ENCODE measurements around the gene RPRML. TPM values are rescaled to one million over a fixed set of nuclear protein-coding genes. Genes with fewer than 3 reads are reported as not detected.

Gene RPRML
- total RNA-seq, 1 donor from 2014 or later: not detected

DNA sequence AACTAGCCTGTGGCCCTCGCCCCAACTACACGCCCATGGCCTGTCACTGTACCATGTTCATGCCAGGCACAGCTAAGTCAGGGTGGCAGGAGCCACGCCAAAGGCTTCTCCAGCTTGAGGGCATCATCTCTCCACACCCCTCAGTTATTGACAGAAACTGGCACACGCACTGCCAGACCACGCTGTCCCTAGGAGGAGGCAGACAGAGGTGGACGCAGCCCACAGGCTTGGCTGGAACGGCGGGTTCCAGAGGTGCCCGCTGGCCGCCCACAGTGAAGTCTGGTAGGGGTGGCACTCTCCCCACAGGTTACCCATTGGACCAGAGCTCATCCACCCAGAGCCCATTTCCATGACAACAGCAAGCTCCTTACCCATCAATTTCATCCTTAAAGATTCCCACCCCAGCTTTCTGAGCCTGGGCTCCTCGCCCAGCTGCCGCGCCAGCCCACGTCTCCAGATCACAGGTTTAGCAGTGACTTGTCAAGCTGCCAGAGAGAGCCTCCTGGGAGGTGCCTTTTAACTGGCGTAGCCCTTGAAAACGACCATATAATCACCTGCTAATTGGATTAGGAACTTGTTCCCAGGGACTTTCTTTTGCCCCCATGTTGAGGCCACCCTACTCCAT lies 27.9 kb downstream of the RPRML start:
- no peaks in the 10 kb centered on the region for H3K9me3 Mint-ChIP-seq
- no peak for ATAC-seq (ENCODE audit: low read depth)
- H3K27ac Mint-ChIP-seq: no peak overlapping the region
- peaks cover 15% of the 10 kb centered on the region for H3K36me3 Mint-ChIP-seq (ENCODE audit: low read depth)
- DNase-seq: no peak
- no peaks in the 10 kb centered on the region for H3K27me3 Mint-ChIP-seq
- no peak overlapping the region for H3K4me3 Mint-ChIP-seq
- CTCF ChIA-PET: no interaction called here
- intact Hi-C loops (cut with micrococcal nuclease): no loop called here
- no peaks in the 10 kb centered on the region for H3K4me1 Mint-ChIP-seq
- POLR2A ChIA-PET: no interaction called here
- TF ChIP-seq, protein P1, sequence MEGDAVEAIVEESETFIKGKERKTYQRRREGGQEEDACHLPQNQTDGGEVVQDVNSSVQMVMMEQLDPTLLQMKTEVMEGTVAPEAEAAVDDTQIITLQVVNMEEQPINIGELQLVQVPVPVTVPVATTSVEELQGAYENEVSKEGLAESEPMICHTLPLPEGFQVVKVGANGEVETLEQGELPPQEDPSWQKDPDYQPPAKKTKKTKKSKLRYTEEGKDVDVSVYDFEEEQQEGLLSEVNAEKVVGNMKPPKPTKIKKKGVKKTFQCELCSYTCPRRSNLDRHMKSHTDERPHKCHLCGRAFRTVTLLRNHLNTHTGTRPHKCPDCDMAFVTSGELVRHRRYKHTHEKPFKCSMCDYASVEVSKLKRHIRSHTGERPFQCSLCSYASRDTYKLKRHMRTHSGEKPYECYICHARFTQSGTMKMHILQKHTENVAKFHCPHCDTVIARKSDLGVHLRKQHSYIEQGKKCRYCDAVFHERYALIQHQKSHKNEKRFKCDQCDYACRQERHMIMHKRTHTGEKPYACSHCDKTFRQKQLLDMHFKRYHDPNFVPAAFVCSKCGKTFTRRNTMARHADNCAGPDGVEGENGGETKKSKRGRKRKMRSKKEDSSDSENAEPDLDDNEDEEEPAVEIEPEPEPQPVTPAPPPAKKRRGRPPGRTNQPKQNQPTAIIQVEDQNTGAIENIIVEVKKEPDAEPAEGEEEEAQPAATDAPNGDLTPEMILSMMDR (IDR thresholded peaks at IDR 0.05): no peak

DNA sequence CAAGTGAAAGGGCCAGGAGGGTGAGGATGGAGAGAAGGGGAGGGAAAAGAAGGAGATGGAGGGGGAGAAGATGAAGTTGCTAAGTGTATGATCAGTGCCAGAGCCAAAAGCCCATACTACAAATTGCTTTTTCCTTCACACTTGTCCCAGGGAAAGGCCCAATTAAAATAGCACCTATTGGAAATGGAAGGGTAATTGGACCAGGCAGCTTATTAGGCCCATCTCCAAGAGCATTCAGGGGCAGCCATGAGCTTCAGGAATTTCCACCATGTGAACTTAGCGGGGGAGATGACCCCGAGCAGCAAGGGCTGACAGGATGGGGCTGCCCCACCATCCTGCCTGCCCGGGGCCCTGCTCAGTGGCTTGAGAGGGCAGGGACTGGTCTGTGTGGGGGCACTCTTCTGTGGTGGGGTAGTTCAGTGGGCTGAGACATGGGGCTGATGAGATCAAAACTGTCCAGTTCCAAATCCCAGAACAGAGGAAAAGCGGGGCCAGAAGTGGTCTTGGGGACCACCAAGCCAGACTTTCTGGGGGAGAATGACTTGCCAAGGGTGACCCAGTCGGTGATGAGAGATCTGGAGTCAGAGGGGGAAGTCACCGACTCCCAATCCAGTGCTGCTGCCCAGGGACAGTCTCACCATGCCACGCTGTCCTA lies 28.6 kb downstream of the RPRML start:
- TF ChIP-seq, protein P1 (IDR thresholded peaks at IDR 0.05): no peak
- ATAC-seq (ENCODE audit: low read depth) (no peak), DNase-seq (no peak)
- intact Hi-C loops (cut with micrococcal nuclease): no loop called here
- no peaks in the 10 kb centered on the region for H3K4me1 Mint-ChIP-seq
- no peak overlapping the region for H3K4me3 Mint-ChIP-seq
- H3K36me3 Mint-ChIP-seq (ENCODE audit: low read depth): peaks cover 11% of the 10 kb centered on the region
- H3K9me3 Mint-ChIP-seq: no peaks in the 10 kb centered on the region
- H3K27me3 Mint-ChIP-seq: no peaks in the 10 kb centered on the region
- ChIA-PET CTCF (no interaction called here), POLR2A (no interaction called here)
- no peak overlapping the region for H3K27ac Mint-ChIP-seq

DNA sequence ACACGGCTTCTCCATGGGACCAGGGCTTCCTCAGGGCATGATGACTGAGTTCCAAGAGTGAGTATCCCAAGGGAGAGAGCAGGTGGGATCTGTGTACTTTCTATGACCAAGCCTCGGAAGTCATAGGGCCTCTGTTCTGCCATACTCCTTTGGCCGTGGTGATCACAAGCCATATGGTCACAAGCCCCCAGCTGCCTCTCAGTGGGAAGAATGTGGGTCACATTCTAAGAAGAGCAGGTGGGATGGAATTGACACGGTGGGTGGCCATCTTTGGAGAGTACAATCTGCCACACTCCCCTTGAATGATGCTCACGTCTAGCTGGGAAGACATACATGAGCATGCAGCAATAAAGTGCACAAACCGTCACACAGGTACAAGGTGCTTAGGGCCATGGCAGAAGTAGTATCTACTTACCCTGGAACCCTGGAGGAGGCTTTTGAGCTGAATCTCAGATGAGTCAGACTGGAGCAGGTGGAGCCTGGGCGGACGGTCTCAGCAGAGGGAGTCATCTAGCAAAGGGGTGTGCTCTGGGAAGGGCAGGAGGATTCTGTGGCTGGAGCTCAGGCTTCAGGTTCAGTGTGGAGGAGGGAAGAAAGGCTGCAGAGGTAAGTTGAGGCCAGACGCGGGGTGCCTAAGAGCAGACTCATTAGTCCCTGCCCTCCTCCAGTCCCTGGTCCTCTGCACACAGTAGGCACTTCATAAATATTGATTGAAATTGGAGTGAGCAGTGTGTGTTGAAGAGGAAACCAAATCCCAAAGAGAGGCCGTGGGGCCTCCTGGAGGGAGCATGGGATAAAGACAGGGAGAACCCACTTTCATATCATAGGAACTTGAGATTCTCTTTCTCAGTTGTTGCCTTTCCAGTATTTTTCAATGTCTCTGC lies 29.5 kb downstream of the RPRML start:
- POLR2A ChIA-PET: interaction anchor here (0.7 kb wide), 1 partner anchor 152 kb away, joined by 5 read pairs; no protein-coding TSS in a partner anchor
- no peaks in the 10 kb centered on the region for H3K27me3 Mint-ChIP-seq
- H3K27ac Mint-ChIP-seq: no peak overlapping the region
- H3K4me1 Mint-ChIP-seq: peaks cover 3% of the 10 kb centered on the region
- DNase-seq: no peak
- H3K4me3 Mint-ChIP-seq: no peak overlapping the region
- TF ChIP-seq, protein P1 (IDR thresholded peaks at IDR 0.05): no peak
- peaks cover 10% of the 10 kb centered on the region for H3K36me3 Mint-ChIP-seq (ENCODE audit: low read depth)
- CTCF ChIA-PET: no interaction called here
- no peak for ATAC-seq (ENCODE audit: low read depth)
- H3K9me3 Mint-ChIP-seq: no peaks in the 10 kb centered on the region
- intact Hi-C loops (cut with micrococcal nuclease): no loop called here

DNA sequence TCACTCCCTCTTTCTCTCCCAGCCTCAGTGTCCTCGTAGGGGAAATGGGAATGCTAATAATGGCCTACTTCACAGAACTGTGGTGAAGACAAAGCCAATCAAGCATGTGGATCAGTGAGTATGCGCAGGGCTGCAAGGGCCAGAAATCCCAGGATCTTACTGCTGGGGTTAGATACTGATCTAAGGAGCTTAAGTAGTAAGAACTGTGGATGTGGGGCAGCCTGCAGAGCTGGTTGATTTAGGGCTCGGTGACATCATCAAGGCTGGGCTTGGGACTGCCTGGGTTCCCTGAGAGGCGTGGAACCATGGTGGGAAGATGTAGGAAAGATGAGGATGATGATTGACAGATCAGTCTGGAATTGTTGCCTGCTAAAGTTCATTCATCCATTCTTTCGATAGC lies 30.5 kb downstream of the RPRML start:
- CTCF ChIA-PET: no interaction called here
- H3K36me3 Mint-ChIP-seq (ENCODE audit: low read depth): peaks cover 10% of the 10 kb centered on the region
- no peaks in the 10 kb centered on the region for H3K9me3 Mint-ChIP-seq
- TF ChIP-seq, protein P1 (IDR thresholded peaks at IDR 0.05): no peak
- H3K4me1 Mint-ChIP-seq: peaks cover 10% of the 10 kb centered on the region
- POLR2A ChIA-PET: no interaction called here
- ATAC-seq (ENCODE audit: low read depth) (no peak), DNase-seq (no peak)
- no peak overlapping the region for H3K27ac Mint-ChIP-seq
- H3K4me3 Mint-ChIP-seq: no peak overlapping the region
- no peaks in the 10 kb centered on the region for H3K27me3 Mint-ChIP-seq
- intact Hi-C loops (cut with micrococcal nuclease): no loop called here

DNA sequence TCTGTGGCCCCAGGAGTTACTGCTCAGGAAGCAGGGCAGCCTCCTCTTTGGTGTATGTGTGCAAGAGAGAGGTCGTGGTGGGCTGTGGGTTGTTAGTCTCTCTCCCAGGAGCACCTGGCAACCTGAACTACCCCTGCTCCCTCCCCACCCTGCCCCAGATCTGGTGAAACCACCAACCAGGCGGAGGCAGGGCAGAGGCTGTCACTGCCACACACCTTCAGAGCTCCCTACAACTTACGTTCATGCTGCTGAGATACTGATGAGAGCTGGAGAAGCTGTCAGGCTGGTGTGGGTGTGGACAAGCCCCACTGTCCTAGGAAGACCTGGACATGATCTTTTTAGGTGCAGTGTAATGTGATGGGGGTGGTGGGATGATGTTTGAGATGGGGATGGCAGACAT lies 31.8 kb downstream of the RPRML start:
- ATAC-seq (ENCODE audit: low read depth) (no peak), DNase-seq (no peak)
- Mint-ChIP-seq H3K4me1 (peaks cover 20% of the 10 kb centered on the region), H3K4me3 (no peak overlapping the region), H3K9me3 (no peaks in the 10 kb centered on the region), H3K27me3 (no peaks in the 10 kb centered on the region), H3K36me3 (ENCODE audit: low read depth) (peaks cover 13% of the 10 kb centered on the region), H3K27ac (no peak overlapping the region)
- CTCF ChIA-PET: no interaction called here
- TF ChIP-seq, protein P1 (IDR thresholded peaks at IDR 0.05): no peak
- intact Hi-C loops (cut with micrococcal nuclease): no loop called here
- POLR2A ChIA-PET: no interaction called here
